Coronary artery (tissue), 2 donors: ENCODE data around the gene SIK2.
A peak's percentile ranks its signal among the peaks of the same experiment; 100 is the strongest.
"Not testable (repeated sequence)": the region's sequence is repeated elsewhere in the genome, so short reads cannot be mapped to it uniquely, and the experiment has no call there.

Experiments used
- DNase-seq: peaks from one replicate; pipeline ENCODE4 v3.0.0-alpha.2; 2017; ENCODE audit warnings: low spot score
- H3K27ac ChIP-seq, 2 donors: fragments of 200-600 bp; sonication (generic); one replicate each; pipeline ENCODE4 v1.5.1; 2016 to 2019
- H3K4me3 ChIP-seq: fragments of 200-600 bp; sonication (generic); 2 replicates; pipeline ENCODE4 v1.5.1; 2016; ENCODE audit warnings: mild to moderate bottlenecking, moderate library complexity
- CTCF ChIP-seq: fragments of 200-600 bp; sonication (generic); IDR thresholded peaks from one replicate; pipeline ENCODE4 v1.5.1; 2019; ENCODE audit warnings: antibody characterized with exemption

Gene SIK2

GRCh38 chr11:111762981-111763643 is 160.9 kb downstream of the SIK2 start:
- no peak for DNase-seq
- Histone ChIP-seq H3K4me3 (no peak overlapping the region), H3K27ac (no peak overlapping the region)
- TF ChIP-seq CTCF: no peak

DNA sequence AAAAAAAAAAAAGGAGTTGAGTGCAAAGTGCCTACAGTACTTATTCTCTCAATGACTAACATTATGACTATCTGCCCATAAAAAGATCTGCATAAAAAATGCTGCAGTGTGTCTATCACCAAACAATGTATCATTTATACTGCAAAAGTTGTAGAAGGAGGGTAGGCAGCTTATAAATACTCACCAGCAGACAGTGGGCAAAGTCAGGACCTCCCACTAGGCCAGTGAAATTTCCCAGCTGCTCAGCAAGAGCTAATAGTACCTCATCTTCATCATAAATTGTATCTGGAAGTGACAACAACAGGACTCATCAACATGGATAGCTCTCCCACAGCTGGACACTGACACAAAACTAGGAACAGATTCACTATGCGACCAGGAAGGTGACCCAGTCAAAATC is 162.4 kb downstream of the SIK2 start:
- no peak for DNase-seq
- Histone ChIP-seq H3K4me3 (peak overlapping the region; percentile 93), H3K27ac (no peak overlapping the region)
- TF ChIP-seq CTCF: no peak

DNA sequence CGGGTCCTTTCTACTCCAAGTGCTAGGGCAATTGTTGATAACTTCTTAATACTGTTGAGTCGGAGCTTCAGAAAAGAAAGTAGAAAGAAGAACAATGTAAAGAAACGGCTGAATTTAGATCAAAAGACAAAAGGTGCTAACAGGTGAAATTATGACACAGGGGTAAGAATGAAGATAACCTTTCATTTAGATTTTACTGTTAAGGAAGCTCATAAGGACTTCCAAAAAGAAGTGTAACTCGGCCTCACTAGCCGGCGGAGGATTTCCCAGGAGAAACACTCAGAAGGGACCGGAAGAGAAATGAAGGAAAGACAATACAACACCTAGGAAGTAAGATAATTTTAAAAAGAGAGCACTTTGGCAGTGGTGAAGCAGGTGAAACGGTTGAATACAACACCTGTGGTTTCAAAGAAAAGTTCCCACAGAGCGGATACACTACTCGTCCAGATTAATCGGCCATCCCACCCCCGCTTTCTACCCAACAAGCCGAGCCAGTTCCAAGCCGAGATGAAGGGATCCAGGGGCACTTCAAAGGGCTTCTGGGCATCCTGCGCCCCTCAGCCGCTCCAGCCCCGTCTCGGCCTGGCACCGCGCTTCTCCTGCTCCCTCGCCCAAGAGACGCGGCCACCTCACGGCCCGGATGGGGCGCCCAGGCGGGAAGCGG is 163.2 kb downstream of the SIK2 start:
- no peak for TF ChIP-seq CTCF
- no peak for DNase-seq

DNA sequence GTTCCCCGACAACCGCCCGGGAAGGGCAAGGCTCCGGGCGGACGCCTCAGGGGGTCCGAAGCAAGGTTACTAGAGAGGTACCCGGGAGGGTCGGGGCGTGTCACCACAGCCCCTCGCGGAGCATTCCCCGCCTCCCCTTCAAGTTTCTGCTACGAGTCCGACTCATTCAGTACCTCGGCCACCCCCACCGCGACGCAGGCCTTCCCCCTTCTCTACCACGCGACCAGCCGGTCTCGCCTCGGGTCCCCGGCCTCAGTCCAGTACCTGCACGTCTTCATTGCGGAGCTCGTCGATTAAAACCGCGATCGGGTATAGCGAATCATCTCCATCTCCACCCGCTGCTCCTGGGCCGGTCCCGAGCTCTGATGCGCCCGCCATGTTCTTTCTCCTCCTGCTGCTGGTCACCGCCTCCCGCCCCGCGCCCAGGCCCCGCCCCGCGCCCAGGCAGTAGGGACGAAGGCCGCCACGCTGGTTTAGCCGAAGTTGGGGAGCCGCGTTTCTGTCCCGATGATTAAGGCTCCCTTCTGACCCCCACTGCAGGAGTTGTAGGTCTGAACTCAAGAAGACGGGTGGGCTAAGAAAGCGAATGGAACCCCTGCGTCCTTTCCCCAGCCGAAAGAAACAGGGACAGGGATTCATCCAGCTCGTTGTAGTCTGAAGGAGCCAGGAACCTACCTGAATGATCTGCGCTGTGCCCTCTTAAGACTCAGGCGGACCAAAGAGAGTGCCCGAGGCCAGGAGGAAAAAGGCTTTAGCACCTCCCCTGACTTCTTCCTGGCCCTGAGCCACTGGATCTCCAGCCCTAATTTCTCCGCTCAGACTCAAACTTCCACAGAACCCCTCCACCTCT is 164.0 kb downstream of the SIK2 start, which contains the start of gene PPP2R1B:
PPP2R1B (minus strand) TSS at position 406 of the 850 bp plus-strand sequence; CDS start at position 378, 28 bp downstream.
- Histone ChIP-seq H3K4me3 (peak within 1 kb of the TSS; percentile 93), H3K27ac (peak within 1 kb of the TSS; percentile 92 to 95)
- DNase-seq: peak; percentile 90
- no peak for TF ChIP-seq CTCF

More for the DNA sequence above, 163.2 kb downstream of the SIK2 start:
- H3K4me3 ChIP-seq: peak overlapping the region; percentile 93
- peak overlapping the region; percentile 92 to 95 for H3K27ac ChIP-seq

DNA sequence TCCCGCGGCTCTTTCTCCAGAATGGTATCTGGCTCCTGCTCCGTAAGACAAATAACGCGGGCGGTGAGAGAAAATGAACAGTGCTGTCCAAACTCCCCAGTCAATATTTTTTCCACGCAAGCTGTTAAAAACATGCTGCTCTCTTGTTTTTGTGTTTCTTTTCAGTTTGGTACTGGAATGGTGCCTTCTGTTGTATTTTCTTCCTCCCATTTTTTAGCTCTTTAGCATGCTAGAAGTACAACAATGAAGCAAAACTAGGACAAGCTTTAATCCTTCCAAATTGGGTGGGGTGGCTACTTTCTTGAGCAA is 164.5 kb downstream of the SIK2 start:
- peak overlapping the region; percentile 93 for H3K4me3 ChIP-seq
- no peak for DNase-seq

GRCh38 chr11:111770581-111771134 is 168.4 kb downstream of the SIK2 start:
- H3K27ac ChIP-seq: no peak overlapping the region
- no peak for TF ChIP-seq CTCF

More for the DNA sequence above, 164.5 kb downstream of the SIK2 start:
- peak overlapping the region; percentile 92 to 95 for H3K27ac ChIP-seq
- TF ChIP-seq CTCF: no peak

GRCh38 chr11:111771205-111771604 is 169.0 kb downstream of the SIK2 start:
- not testable (repeated sequence) for H3K4me3 ChIP-seq, H3K27ac ChIP-seq, DNase-seq

More at GRCh38 chr11:111770581-111771134, 168.4 kb downstream of the SIK2 start:
- no peak for DNase-seq
- no peak overlapping the region for H3K4me3 ChIP-seq
